ENCODE results near the gene KRTAP10-9.
"Not testable (repeated sequence)": the region's sequence is repeated elsewhere in the genome, so short reads cannot be mapped to it uniquely, and the experiment has no call there.

KRTAP10-9 gene

DNA sequence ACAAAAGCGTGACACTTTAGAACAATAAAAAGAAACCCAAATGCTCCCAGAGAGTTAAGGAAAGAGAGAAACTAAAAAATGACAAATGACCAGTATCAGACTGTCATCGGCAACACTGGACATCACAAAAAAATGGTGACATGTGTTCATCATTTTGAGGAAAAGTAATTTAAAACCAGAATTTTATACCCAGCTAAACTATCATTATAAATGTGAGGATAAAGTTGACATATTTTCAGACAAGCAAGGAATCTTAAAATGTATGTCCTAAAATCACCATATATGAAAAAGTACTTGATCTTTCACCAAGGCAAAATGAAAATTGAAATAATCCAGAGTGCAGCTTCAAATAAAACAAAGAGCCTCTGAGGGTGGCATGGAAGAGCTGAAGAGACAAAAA is 18.0 kb downstream of the KRTAP10-9 start:
- no peak for DNase-seq

DNA sequence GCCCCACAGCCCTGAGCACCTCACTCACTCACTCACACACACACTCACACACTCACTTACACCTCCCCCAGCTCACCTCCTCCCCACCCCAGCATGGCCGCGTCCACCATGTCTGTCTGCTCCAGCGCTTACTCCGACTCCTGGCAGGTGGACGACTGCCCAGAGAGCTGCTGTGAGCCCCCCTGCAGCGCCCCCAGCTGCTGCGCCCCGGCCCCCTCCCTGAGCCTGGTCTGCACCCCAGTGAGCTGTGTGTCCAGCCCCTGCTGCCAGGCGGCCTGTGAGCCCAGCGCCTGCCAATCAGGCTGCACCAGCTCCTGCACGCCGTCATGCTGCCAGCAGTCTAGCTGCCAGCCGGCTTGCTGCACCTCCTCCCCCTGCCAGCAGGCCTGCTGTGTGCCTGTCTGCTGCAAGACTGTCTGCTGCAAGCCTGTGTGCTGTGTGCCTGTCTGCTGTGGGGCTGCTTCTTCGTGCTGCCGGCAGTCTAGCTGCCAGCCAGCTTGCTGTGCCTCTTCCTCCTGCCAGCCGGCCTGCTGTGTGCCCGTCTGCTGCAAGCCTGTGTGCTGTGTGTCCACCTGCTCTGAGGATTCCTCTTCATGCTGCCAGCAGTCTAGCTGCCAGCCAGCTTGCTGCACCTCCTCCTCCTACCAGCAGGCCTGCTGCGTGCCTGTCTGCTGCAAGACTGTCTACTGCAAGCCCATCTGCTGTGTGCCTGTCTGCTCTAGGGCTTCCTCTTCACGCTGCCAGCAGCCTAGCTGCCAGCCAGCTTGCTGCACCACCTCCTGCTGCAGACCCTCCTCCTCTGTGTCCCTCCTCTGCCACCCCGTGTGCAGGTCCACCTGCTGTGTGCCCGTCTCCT is 19.7 kb downstream of the KRTAP10-9 start, which contains the start of gene KRTAP10-11:
Gene KRTAP10-11 (plus strand): TSS at position 49 of the 856 bp plus-strand sequence. CDS start 45 bp downstream, at position 94.
- DNase-seq: not testable (repeated sequence)

DNA sequence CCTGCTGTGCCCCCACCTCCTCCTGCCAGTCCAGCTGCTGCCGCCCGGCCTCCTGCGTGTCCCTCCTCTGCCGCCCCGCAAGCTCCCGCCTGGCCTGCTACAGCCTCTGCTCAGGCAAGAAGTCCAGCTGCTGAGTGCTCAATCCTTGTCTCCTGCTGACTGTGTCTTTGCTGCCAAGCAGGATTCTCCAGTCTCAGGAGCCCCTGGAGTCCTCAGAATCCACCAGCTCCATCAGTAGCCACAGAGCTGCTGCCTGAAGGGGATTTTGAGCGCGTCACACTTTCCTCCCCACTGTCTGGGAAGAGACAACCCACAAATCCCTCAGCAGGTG is 20.3 kb downstream of the KRTAP10-9 start:
- DNase-seq: no peak

DNA sequence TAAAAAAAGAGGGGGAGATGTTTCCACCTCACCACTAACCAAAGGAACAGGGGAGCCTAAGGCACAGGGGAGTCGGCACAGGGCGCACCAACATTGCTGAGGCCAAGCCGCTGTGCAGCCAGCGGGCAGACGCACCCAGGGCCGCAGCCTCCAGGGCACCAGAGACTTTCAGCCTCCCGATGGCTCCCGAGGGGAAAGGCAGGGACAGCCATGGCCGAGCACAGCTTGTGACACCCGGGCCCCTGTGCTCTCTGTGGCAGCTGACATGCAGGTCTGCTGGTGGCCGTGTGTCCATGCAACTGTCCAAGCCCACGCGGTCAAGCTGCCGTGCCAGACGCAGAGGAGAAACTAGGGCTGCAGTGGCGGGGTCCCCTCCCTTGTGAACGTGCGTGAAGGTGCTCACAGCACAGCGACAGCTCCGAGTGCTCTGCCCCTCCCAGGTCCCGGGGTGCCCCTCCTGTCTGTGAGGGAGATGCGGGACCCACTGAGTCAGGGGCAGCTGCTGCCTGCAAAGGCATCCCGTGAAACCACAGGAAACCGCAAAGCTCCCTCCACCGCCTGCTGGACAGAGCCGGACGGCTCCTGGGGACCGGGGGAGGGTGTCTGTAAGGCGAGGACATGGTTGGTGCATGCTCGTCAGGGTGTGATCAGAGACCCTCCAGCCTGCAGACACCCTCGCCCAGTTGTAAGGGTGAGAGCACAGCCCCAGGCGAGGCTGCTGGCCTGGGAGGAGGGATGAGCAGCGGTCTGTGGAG is 21.8 kb downstream of the KRTAP10-9 start:
- DNase-seq: no peak

DNA sequence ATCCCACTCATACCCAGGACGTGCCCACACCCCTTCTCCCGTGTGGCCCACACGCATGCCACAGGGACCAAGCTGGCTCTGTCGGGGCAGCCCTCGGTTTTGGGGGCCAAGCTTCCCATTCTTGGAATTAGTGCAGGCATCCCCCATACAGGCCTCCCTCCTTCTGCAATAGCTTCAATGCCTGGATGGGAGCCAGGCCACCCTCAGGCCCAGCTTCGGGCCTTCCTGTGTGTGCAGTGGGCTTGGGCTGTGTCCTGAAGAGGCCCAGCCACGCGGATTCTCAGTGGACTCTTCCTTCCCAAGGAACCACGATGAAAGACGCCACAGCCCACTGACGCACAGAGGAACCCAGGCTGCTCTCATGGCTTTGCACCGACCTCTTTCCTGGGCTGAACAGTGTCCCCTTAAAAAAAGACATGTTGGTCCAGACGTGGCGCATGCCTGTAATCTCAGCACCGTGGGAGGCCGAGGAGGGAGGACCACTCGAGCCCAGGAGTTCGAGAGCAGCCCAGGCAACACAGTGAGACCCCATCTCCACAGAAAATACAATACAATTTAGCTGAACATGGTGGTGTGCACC is 22.7 kb downstream of the KRTAP10-9 start:
- no peak for DNase-seq

DNA sequence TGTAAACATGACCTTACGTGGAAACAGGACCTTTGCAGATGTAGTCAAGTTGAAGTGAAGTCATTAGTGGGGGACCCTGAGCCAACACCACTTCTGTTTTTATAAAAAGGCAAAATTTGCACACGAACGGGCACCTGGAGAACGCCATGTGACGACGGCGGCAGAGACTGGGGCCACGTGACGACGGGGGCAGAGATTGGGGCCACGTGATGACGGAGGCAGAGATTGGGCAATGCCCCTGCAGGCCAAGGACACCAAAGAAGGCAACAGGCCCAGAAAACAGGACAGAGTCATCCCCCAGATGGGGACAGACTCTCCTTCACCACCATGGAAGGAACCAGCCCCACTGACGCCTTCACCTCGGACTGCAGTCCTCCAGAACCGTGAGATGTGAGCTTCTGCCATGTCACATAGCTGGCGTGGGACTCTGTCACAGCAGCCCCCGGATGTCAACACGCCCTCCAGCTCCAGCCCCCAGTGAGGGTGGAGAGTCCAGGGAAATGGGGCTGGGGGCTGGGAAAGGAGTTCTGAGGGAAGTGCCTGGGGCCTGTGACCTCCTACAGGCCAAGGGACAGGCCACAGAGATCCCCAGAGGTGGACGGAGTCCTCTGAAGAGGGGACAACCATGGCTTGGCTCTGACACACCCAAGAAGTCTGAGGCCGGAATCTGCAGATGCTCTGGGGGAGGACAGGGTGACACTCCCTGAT is 23.5 kb downstream of the KRTAP10-9 start:
- no peak for DNase-seq

DNA sequence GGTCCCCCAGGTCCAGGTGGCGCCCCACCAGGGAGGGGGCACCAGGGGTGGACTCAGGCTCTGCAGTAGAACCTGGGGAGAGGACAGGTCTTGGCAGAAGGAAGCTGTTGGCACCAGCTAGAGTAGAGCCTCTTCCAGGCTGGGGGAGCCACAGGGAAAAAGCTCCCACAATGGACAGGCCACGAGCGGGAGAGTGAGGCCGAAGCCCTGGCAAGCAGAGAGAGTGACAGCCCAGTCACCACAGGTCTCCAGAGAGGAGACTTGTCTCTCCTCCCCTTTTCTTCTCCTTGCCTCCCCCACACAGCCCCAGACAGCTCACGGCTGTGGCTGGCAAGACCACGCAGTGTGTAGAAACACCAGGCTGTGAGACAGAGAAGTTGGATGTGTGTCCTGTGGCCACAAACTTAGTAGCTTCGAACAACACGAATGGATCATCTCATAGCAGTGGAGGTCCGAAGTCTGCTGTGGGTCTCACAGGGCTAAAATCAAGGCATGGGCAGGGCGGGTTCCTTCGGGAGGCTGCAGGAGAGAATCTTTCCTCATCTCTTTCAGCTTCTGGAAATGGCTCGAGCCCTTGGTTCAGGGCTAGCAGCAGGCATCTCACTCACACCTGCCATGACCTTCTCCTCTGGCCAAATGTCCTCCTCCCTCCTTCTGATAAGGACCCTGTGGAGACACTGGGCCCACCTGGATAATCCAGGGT is 24.2 kb downstream of the KRTAP10-9 start:
- no peak for DNase-seq

DNA sequence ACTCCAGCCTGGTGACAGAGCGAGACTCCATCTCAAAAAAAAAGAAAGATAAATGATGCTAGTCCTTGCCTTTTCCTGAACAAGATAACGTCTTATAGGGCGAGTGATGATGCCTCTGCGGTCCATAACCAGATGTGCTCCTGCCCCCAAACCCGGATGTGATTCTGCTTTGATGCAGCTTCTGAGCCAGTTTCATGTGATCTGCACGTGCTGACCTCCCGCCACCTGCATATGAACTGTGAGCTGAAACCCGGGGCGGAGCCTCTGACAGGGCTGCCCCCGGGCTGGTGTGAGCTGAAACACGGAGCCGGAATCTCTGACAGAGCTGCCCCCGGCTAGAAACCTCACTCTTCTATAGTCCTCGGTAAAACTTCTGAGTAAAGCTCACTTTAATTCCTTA is 26.2 kb downstream of the KRTAP10-9 start:
- no peak for DNase-seq

DNA sequence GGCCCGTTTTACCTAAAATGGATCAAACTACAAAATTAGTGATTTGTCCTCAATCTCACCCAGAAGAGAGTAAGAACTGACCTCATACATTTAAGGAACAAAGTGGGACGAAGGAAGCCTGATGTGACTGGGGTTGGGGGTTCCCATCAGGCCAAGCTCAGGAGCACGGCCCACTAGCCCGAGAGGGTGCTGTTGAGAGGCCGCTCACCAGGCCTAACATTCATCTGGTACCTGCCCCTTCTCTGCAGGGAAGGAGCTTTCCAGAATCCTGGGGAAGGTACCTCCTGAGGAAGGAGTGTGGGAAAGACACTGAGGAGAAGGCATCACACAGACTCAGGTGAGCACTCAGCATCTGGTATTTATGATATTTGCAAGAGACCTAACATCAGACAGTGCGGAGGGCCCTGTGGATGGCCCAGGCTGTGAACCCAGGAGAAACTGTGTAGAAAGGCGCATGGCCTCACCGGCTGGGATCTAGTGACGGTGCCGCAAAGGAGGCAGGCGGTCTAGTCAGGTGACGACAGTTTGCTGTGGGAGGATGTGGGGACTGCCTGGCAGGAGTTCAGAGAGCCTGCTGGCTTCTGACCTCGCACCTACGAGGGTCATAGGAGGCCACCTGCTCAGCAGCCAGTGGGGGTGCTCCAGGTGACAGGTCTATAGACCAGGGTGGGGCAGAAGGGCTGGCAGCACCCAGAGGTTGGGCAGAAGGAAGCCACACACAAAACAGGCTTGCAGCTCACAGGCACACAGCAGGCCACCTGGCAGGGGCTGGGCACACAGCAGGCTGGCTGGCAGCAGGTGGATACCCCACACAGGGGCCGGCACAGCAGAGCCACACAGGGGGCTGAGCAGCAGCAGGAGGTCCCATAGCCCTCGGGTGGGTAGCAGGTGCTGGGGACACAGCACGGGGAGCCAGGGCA is 27.0 kb downstream of the KRTAP10-9 start:
- no peak for DNase-seq

DNA sequence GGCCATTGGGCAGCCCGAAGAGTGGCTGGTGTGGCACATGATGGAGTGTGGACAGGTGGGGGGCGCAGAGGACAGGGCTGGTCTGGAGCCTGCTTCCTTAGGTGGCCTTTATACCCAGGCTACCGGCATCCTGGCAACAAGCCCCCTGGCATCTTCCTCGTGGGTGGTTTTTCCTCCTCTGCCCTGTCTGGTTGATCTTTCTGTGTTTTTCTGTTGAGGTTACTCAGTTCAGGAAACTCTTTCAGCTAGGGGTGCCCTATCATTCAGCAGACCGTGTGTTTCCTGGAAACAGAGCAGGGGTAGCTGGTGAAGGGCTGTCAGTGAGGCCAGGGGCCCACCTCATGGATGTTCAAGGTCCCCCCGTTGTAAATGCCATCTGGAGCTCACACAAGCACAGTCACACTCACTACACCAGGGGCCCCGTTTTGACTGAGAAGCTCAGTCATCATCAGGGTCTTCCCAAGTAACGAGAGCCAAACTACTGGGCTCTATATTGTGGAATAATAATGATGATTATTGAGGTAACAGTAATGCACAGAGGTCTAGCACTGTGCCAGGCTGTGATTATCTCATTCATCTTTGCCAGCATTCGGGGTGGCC is 27.8 kb downstream of the KRTAP10-9 start, which contains the start of gene KRTAP12-4:
Gene KRTAP12-4 (minus strand): TSS at position 84 of the 600 bp plus-strand sequence. CDS start 45 bp downstream, at position 39.
- DNase-seq: no peak

DNA sequence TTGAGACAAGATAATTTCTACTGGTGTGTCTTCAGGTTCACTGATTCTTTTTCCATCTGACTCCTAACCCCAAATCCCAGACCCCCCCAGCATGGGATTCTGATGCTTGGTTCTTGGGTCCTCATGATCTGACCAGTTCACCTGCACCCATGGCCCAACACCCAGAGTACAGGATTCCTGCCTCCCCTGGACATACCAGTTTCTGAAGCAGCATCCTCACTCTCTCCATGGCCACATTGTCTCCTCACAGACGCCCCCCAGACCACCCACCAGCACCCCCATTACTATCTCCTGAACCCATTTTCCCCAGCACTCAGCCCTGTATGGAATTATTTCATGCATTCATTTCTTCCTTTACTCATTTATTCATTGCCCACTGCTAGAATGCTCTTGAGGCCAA is 30.0 kb downstream of the KRTAP10-9 start:
- no peak for DNase-seq

DNA sequence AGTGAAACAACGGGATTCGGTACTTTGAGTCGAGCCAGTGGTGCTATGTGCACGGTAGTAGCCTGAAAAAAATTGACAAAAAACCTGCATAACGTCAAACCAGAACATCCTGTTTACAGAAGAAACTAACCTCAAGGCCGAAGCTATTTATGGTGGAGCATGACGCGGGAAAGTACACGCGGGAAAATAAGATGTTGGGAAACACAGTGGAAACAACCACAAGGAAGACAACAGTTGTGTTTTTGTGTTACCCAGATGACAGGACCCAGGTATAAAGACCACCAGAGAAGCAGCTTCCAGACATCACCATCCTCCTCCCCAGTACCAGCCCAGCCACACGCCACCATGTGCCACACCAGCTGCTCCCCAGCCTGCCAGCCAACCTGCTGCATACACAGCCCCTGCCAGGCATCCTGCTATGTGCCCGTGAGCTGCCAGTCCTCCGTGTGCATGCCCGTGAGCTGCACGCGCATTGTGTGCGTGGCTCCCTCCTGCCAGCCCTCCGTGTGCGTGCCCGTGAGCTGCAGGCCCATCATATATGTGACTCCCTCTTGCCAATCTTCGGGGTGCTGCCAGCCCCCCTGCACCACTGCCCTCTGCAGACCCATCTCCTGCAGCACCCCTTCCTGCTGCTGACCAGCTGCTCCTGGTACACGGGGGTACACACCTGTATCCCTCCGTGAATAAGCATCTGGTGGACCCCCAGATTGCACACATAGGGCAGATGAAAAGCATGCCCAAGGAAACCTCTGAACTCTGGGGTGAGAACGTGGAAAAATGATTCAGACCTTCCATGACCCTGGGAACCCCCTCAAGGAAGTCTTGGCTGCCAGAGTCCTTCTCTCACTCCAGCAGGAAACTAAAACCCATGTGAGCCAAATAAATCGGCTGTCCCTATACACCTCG is 31.0 kb downstream of the KRTAP10-9 start, which contains the start of gene KRTAP12-3:
Gene KRTAP12-3 (plus strand): TSS at position 298 of the 906 bp plus-strand sequence. CDS start 48 bp downstream, at position 346.
- DNase-seq: no peak

DNA sequence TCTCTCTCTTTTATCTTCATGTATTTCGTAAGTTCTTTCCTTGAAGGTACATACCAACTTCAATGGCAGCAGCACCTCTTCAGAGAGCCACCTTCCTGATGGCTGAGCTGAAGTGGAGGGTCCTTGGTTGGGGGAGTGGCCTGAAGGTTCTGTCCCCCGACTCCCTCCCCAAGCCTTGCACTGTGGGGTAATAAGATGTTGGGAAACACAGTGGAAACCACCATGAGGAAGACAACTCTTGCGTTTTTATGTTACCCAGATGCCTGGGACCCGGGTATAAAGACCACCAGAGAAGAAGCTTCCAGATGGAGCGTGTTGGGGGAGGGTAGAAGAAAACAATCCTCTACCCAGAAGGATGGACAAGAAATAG is 31.6 kb downstream of the KRTAP10-9 start:
- no peak for DNase-seq

DNA sequence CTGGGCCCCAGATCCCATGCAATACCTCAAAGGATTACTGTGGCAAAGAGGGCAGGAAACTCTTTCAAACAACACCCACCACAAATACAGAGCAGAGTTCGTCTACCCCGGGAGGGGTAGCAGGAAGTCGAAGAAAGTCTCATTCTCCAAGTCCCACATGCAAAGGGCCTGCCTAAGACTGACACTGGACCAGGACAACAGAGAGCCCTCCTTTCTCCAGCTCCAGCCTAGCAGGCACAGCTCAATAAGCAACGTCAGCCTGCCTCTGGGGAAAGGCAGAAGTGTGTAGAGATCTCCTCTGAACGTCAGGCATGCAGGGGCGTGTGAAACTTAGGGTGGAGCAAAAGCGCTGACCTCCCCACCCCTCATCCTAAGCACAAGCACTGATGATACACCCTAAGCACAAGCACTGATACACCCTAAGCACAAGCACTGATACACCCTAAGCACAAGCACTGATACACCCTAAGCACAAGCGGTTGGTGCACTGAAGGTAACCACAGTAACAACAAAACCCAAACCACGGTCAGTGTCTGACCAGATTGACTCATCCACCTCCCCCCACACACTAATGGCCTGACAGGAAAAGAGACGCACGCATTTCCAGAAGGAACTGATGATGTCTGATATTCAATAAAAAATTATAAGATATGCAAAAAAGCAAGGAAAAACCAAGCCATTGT is 32.2 kb downstream of the KRTAP10-9 start:
- no peak for DNase-seq

DNA sequence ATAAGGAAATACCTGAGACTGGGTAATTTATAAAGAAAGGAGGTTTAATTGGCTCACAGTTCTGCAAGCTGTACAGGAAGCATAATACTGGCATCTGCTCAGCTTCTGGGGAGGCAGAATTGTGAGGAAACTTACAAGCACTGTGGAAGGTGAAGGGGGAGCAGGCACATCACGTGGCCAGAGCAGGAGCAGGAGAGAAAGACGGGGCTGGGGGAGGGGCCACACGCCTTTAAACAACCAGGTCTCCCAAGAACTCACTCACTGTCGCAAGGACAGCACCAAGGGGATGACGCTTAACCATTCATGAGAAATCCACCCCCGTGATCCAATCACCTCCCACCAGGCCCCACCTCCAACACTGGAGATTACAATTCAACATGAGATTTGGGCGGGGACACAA is 34.7 kb downstream of the KRTAP10-9 start:
- DNase-seq: not testable (repeated sequence)

DNA sequence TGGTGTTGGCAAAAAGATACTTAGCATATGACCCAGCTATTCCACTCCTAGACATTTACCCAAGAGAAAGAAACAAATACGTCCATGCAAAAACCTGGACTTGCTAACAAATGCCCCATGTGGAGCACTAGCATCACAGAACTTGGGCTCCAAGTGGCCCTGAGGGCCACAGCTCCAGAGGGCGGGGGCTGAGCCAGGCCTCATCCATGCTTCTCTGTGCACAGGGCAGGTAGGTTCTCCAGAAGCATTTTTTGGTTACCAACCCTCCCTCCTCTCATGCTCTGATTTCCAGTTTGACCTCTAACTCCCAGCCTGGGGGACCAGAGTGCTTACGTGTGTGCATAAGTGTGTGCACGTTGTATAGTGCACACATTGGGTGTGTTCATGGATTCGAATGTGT is 37.8 kb downstream of the KRTAP10-9 start:
- DNase-seq: no peak

DNA sequence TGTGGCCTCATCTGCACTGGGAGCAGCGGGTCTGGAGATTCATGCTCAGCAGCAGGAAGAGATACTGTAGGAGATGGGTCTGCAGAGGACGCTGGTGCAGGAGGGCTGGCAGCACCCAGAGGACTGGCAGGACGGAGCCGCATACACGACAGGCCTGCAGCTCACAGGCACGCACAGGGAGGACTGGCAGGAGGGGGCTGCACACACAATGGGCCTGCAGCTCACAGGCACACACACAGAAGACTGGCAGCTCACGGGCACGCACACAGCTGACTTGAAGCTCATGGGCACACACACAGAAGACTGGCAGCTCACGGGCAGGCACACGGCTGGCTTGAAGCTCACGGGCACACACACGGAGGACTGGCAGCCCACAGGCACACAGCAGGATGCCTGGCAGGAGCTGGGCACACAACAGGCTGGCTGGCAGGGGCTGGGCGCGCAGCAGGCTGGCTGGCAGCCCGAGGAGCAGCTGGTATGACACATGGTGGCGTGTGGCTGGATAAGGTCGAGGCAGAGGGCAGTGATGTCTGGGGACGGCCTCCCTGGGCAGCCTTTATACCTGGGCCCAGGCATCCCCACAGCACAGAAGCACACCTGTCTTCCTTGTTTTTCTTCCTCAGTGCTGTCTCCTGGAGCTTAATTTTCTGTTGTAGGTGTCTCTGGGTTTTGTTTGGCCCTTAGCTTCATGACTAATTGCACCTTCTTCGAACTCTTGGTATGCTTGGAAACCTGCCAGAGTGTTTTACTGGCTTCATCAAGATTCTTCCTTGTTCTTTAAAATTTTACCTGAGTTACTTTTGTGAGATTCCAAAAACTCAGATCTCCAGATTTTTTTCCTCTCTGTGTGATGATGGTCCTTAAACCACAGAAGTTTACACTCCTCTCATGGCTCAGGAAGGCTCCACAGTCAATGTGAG is 39.8 kb downstream of the KRTAP10-9 start, which contains the start of gene KRTAP12-2:
Gene KRTAP12-2 (minus strand): TSS at position 527 of the 920 bp plus-strand sequence. CDS start 41 bp downstream, at position 486.
- no peak for DNase-seq

DNA sequence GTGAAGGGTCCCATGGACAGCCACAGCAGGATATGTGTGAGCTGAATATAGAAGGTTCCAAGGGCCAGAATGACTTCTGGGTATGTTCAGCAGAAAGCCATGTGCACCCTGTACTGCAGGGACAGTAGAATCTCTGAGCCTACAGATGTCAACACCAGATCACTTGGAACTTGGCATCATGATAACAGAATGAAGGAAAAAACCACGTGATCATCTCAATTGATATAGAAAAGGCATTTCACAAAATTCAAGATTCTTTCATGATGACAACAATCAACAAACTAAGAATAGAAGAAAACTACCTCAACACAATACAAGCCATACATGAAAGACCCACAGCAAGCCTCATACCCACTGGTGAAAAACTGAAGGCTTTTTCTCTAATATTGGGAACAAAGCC is 40.7 kb downstream of the KRTAP10-9 start:
- no peak for DNase-seq
